MM.1S (cell line): ENCODE measurements around the gene CARS2.

Experiments used
- EZH2 ChIP-seq: fragments of 300-600 bp; sonication (generic); optimal IDR thresholded peaks from 2 replicates; pipeline ENCODE3; 2017; ENCODE audit warnings: low read depth, mild to moderate bottlenecking, antibody characterized with exemption, low read length, mixed read lengths
- TF ChIP-seq, protein P1 (sequence below): fragments of 300-600 bp; sonication (generic); IDR thresholded peaks from 2 replicates; pipeline ENCODE4 v1.5.1; 2016; ENCODE audit warnings: antibody characterized with exemption, low read length, mixed read lengths

DNA sequence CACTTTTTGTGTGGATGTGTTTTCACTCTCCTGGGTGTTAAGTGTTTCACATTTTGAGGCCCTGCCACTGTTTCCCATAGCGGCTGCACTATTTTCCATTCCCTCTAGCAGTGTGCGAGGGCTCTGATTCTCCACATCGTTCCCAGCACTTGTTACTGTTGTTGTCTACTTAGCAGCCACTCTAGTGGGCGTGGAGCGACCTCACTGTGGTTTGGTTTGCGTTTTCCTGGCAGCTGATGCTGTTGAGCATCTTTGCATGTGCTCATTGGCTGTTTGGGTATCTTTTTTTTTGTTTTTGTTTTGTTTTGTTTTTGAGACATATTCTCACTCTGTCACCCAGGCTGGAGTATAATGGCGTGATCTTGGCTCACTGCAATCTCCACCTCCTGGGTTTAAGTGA lies 76.2 kb downstream of the CARS2 start:
- TF ChIP-seq, protein P1, sequence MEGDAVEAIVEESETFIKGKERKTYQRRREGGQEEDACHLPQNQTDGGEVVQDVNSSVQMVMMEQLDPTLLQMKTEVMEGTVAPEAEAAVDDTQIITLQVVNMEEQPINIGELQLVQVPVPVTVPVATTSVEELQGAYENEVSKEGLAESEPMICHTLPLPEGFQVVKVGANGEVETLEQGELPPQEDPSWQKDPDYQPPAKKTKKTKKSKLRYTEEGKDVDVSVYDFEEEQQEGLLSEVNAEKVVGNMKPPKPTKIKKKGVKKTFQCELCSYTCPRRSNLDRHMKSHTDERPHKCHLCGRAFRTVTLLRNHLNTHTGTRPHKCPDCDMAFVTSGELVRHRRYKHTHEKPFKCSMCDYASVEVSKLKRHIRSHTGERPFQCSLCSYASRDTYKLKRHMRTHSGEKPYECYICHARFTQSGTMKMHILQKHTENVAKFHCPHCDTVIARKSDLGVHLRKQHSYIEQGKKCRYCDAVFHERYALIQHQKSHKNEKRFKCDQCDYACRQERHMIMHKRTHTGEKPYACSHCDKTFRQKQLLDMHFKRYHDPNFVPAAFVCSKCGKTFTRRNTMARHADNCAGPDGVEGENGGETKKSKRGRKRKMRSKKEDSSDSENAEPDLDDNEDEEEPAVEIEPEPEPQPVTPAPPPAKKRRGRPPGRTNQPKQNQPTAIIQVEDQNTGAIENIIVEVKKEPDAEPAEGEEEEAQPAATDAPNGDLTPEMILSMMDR: no peak
- no peak for TF ChIP-seq EZH2
